ENCODE measurements around the gene LYZL6. TPM values are rescaled to one million over a fixed set of nuclear protein-coding genes. Genes with fewer than 3 reads are reported as not detected.

The LYZL6 gene
- total RNA-seq, 1 donor from 2014 or later: not detected

GRCh38 chr17:35969558-35970380 lies 26.3 kb upstream of the LYZL6 start:
- TF ChIP-seq, protein P1, sequence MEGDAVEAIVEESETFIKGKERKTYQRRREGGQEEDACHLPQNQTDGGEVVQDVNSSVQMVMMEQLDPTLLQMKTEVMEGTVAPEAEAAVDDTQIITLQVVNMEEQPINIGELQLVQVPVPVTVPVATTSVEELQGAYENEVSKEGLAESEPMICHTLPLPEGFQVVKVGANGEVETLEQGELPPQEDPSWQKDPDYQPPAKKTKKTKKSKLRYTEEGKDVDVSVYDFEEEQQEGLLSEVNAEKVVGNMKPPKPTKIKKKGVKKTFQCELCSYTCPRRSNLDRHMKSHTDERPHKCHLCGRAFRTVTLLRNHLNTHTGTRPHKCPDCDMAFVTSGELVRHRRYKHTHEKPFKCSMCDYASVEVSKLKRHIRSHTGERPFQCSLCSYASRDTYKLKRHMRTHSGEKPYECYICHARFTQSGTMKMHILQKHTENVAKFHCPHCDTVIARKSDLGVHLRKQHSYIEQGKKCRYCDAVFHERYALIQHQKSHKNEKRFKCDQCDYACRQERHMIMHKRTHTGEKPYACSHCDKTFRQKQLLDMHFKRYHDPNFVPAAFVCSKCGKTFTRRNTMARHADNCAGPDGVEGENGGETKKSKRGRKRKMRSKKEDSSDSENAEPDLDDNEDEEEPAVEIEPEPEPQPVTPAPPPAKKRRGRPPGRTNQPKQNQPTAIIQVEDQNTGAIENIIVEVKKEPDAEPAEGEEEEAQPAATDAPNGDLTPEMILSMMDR (conservative IDR thresholded peaks at IDR 0.05; ENCODE audit: low read depth, low read length): peak; percentile 77
- peak; percentile 30 for DNase-seq (ENCODE audit: low read depth)
- no peak overlapping the region for H3K4me3 ChIP-seq (ENCODE audit: low read depth, low read length)

- TF ChIP-seq, protein P1 (conservative IDR thresholded peaks at IDR 0.05; ENCODE audit: low read depth, low read length): no peak
- no peak for DNase-seq (ENCODE audit: low read depth)
- no peak overlapping the region for H3K4me3 ChIP-seq (ENCODE audit: low read depth, low read length)
Observed at GRCh38 chr17:35968520-35969054, 25.1 kb upstream of the LYZL6 start.

DNA sequence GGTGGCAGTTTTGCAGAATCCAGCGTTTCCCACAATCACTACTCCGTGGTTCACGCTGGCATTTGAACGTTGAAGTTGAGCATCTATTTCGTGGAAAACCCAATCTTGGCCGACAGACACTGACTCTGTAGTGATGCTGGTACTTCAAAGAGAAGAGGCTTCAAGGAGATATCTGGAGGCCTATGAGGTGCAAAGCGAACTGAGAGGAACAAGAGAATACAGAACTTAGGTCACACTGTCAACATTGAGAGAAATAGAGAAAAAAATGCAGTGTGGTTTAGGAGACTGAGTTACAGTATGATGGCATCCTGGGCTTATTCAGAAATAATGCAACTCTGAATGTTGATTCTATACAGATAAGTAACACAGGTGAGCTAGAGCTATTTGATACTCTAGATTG lies 21.8 kb upstream of the LYZL6 start:
- no peak for DNase-seq (ENCODE audit: low read depth)
- no peak overlapping the region for H3K4me3 ChIP-seq (ENCODE audit: low read depth, low read length)
- TF ChIP-seq, protein P1 (conservative IDR thresholded peaks at IDR 0.05; ENCODE audit: low read depth, low read length): no peak

DNA sequence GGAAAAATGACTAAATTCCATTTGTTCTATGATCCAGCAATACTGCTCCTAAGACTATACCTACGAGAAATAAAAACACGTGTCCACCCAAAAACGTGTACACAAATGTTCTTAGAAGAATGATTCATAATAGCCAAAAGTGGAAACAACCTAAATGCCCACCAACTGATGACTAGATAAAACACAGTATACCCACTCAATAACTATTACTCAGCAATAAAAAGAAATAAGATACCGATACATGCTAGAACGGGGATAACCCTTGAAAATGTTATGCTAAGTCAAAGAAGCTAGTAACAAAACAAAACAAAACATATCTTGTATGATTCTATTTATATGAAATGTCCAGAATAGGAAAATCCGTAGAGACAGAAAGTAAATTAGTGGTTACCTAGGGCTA lies 20.1 kb upstream of the LYZL6 start:
- no peak overlapping the region for H3K4me3 ChIP-seq (ENCODE audit: low read depth, low read length)
- DNase-seq (ENCODE audit: low read depth): no peak
- TF ChIP-seq, protein P1 (conservative IDR thresholded peaks at IDR 0.05; ENCODE audit: low read depth, low read length): no peak

- TF ChIP-seq, protein P1 (conservative IDR thresholded peaks at IDR 0.05; ENCODE audit: low read depth, low read length): no peak
- DNase-seq (ENCODE audit: low read depth): no peak
- H3K4me3 ChIP-seq (ENCODE audit: low read depth, low read length): no peak overlapping the region
Observed at GRCh38 chr17:35953720-35954119, 10.2 kb upstream of the LYZL6 start.

- TF ChIP-seq, protein P1 (conservative IDR thresholded peaks at IDR 0.05; ENCODE audit: low read depth, low read length): no peak
Observed at GRCh38 chr17:35949401-35949800, 5.9 kb upstream of the LYZL6 start.

More at GRCh38 chr17:35949401-35949800, 5.9 kb upstream of the LYZL6 start:
- DNase-seq (ENCODE audit: low read depth): no peak
- H3K4me3 ChIP-seq (ENCODE audit: low read depth, low read length): no peak overlapping the region

Measured in epithelial cell of proximal tubule (primary cell).